CD14-positive monocyte (primary cell): ENCODE data around the gene LNPEP. TPM values are rescaled to one million over a fixed set of nuclear protein-coding genes. Genes with fewer than 3 reads are reported as not detected.
A peak's percentile ranks its signal among the peaks of the same experiment; 100 is the strongest.

ENCODE experiments used
- DNase-seq, 3 donors: peaks; one replicate each; pipeline ENCODE4 v3.0.0-alpha.2; 2011 to 2022
- H2AFZ ChIP-seq: 2 replicates; pipeline ENCODE4 v1.6.0; 2012; ENCODE audit warnings: mild to moderate bottlenecking, low read depth, low read length, inconsistent platforms; ENCODE audit not compliant: insufficient read depth, poor library complexity, severe bottlenecking
- H3K27ac ChIP-seq, 2 donors: 1 replicate in 1 of 2; 2 replicates in 1 of 2; pipeline ENCODE4 v1.5.1; 2012 to 2013; ENCODE audit warnings: low read length in 2 of 2, control low read depth in 1 of 2, inconsistent platforms in 1 of 2, low read depth in 1 of 2, mild to moderate bottlenecking in 1 of 2
- H3K27me3 ChIP-seq, 2 donors: one replicate each; pipeline versions ENCODE4 v1.6.0 to v1.6.1; 2011 to 2013; ENCODE audit warnings: low read length in 2 of 2; ENCODE audit not compliant: control insufficient read depth in 2 of 2, insufficient read depth in 2 of 2
- H3K36me3 ChIP-seq, 2 donors: replicated peaks in 1 of 2; 1 replicate in 1 of 2; 2 replicates in 1 of 2; pipeline versions ENCODE4 v1.5.1 to v1.6.1; 2012 to 2013; ENCODE audit warnings: low read length in 2 of 2, control low read depth in 1 of 2, inconsistent platforms in 1 of 2, mild to moderate bottlenecking in 1 of 2; ENCODE audit not compliant: insufficient read depth in 2 of 2, control insufficient read depth in 1 of 2
- H3K4me1 ChIP-seq, 2 donors: 1 replicate in 1 of 2; 2 replicates in 1 of 2; pipeline versions ENCODE4 v1.5.1 to v1.6.1; 2012 to 2013; ENCODE audit warnings: low read length in 2 of 2, control low read depth in 1 of 2, inconsistent platforms in 1 of 2, mild to moderate bottlenecking in 1 of 2, moderate library complexity in 1 of 2; ENCODE audit not compliant: insufficient read depth in 2 of 2, control insufficient read depth in 1 of 2
- H3K4me2 ChIP-seq: replicated peaks from 2 replicates; pipeline ENCODE3; 2012; ENCODE audit warnings: low read length, moderate library complexity, mild to moderate bottlenecking; ENCODE audit not compliant: poor library complexity, severe bottlenecking; ENCODE audit errors: extremely low read depth
- H3K4me3 ChIP-seq, 3 experiments: fragments of 200-600 bp in 1 of 3; sonication (generic) in 1 of 3; replicated peaks in 1 of 3; 1 replicate in 2 of 3; 2 replicates in 1 of 3; pipeline ENCODE4 v1.5.1; 2011 to 2013; ENCODE audit warnings: low read length in 3 of 3, mild to moderate bottlenecking in 3 of 3, control low read depth in 2 of 3, low read depth in 2 of 3, inconsistent platforms in 1 of 3, moderate library complexity in 1 of 3
- H3K79me2 ChIP-seq: 2 replicates; pipeline ENCODE4 v1.6.0; 2012; ENCODE audit warnings: mild to moderate bottlenecking, control low read depth, inconsistent platforms, low read length, moderate library complexity; ENCODE audit not compliant: insufficient read depth
- H3K9ac ChIP-seq: 2 replicates; pipeline ENCODE4 v1.6.0; 2017; ENCODE audit warnings: low read length, mild to moderate bottlenecking; ENCODE audit not compliant: insufficient read depth, poor library complexity, severe bottlenecking
- H3K9me3 ChIP-seq, 2 donors: replicated peaks in 1 of 2; 1 replicate in 1 of 2; 2 replicates in 1 of 2; pipeline versions ENCODE4 v1.5.1 to v1.6.1; 2012 to 2013; ENCODE audit warnings: low read length in 2 of 2, control low read depth in 1 of 2; ENCODE audit not compliant: control insufficient read depth in 1 of 2, insufficient read depth in 1 of 2
- H4K20me1 ChIP-seq: 2 replicates; pipeline ENCODE4 v1.6.0; 2012; ENCODE audit warnings: mild to moderate bottlenecking, low read length, control low read depth, moderate library complexity; ENCODE audit not compliant: insufficient read depth
- H3K27ac Mint-ChIP-seq, 7 donors: one replicate each; pipeline ENCODE4 v1.8.0; 2020; ENCODE audit warnings: mild to moderate bottlenecking in 7 of 7, mixed read lengths in 7 of 7, moderate library complexity in 6 of 7, inconsistent platforms in 2 of 7
- H3K27me3 Mint-ChIP-seq, 3 donors: one replicate each; pipeline ENCODE4 v1.8.0; 2021 to 2022; ENCODE audit warnings: low read depth in 3 of 3, mild to moderate bottlenecking in 3 of 3, mixed read lengths in 3 of 3, moderate library complexity in 3 of 3, inconsistent platforms in 1 of 3
- H3K36me3 Mint-ChIP-seq, 2 donors: one replicate each; pipeline ENCODE4 v1.8.0; 2020; ENCODE audit warnings: mixed read lengths in 2 of 2, inconsistent platforms in 1 of 2, mild to moderate bottlenecking in 1 of 2
- H3K4me1 Mint-ChIP-seq: one replicate; pipeline ENCODE4 v1.8.0; 2020; ENCODE audit warnings: mild to moderate bottlenecking, mixed read lengths
- H3K4me3 Mint-ChIP-seq, 2 donors: one replicate each; pipeline ENCODE4 v1.8.0; 2020; ENCODE audit warnings: mild to moderate bottlenecking in 2 of 2, mixed read lengths in 2 of 2, moderate library complexity in 1 of 2
- H3K9me3 Mint-ChIP-seq, 7 donors: one replicate each; pipeline ENCODE4 v1.8.0; 2020 to 2022; ENCODE audit warnings: mixed read lengths in 7 of 7, mild to moderate bottlenecking in 6 of 7, moderate library complexity in 6 of 7, inconsistent platforms in 2 of 7
- CTCF ChIP-seq: fragments of 200-600 bp; IDR thresholded peaks from one replicate; pipeline ENCODE4 v1.8.0; 2022; ENCODE audit warnings: antibody characterized with exemption, mild to moderate bottlenecking
- whole genome bisulfite sequencing: methylation state at CpG from one replicate; pipeline ENCODE4 v1.1.5; 2013; ENCODE audit warnings: missing lambda C conversion rate; ENCODE audit not compliant: insufficient coverage; 5-methylcytosine and 5-hydroxymethylcytosine counted together
- intact Hi-C, 2 donors: fragments of 100-400 bp; cut with micrococcal nuclease; formaldehyde crosslinking; loops; one replicate each; pipeline versions ENCODE4 v1.15.0 to v1.15.1; 2023
- polyA plus RNA-seq, 3 donors: library from polyadenylated mRNA; depleted of rRNA in 1 of 3; unstranded in 2 of 3; stranded (reverse) in 1 of 3; fragments of 300-500 nt in 2 of 3; fragments of >200 nt in 1 of 3; fragmentation: Illumina TruSeq in 2 of 3; gene quantifications; 1 replicate in 2 of 3; 2 replicates in 1 of 3; pipeline ENCODE4 v1.2.3, GENCODE V29; 2012 to 2021

The LNPEP gene
- polyA plus RNA-seq, 3 donors = 9.2 to 22.5 (median 14.5) TPM

GRCh38 chr5:96968074-96968473, 32.2 kb downstream of the LNPEP start:
- H3K79me2 ChIP-seq = peaks cover 98% of the 10 kb centered on the region

GRCh38 chr5:96968614-96969013, 32.7 kb downstream of the LNPEP start:
- 81% methylated on average over 2 of the region's 2 CpGs for WGBS
- peaks cover 3% of the 10 kb centered on the region in 2 donors for H3K4me1 ChIP-seq
- no peaks in the 10 kb centered on the region for H3K9me3 Mint-ChIP-seq
- peaks cover 98% of the 10 kb centered on the region for H3K79me2 ChIP-seq
- no peak overlapping the region for H2AFZ ChIP-seq
- H3K27me3 Mint-ChIP-seq = no peaks in the 10 kb centered on the region
- H3K36me3 Mint-ChIP-seq = peaks cover 6 to 24% of the 10 kb centered on the region in 2 donors
- peaks cover 0 to 10% of the 10 kb centered on the region in 2 donors for H3K36me3 ChIP-seq
- no peak overlapping the region for H3K4me2 ChIP-seq
- no peak overlapping the region for H3K9ac ChIP-seq
- H3K4me3 ChIP-seq = no peak overlapping the region
- TF ChIP-seq CTCF = no peak
- H3K27me3 ChIP-seq = no peaks in the 10 kb centered on the region
- H3K4me3 Mint-ChIP-seq = no peak overlapping the region
- peaks cover 86% of the 10 kb centered on the region for H4K20me1 ChIP-seq
- no peak for DNase-seq
- H3K4me1 Mint-ChIP-seq = peaks cover 53% of the 10 kb centered on the region
- H3K27ac Mint-ChIP-seq = peak overlapping the region in 2 of 7 donors; percentile 24 to 73
- intact Hi-C loops = no loop called here
- peak overlapping the region in 1 of 2 donors; percentile 23 for H3K27ac ChIP-seq
- no peaks in the 10 kb centered on the region for H3K9me3 ChIP-seq

More at GRCh38 chr5:96968074-96968473, 32.2 kb downstream of the LNPEP start:
- peak overlapping the region in 1 of 7 donors; percentile 73 for H3K27ac Mint-ChIP-seq
- Histone ChIP-seq H4K20me1 (peaks cover 85% of the 10 kb centered on the region), H3K27ac (no peak overlapping the region), H3K4me1 (peaks cover 8 to 9% of the 10 kb centered on the region in 2 donors), H3K9ac (no peak overlapping the region), H3K4me2 (no peak overlapping the region), H2AFZ (no peak overlapping the region), H3K27me3 (no peaks in the 10 kb centered on the region), H3K9me3 (no peaks in the 10 kb centered on the region), H3K4me3 (no peak overlapping the region), H3K36me3 (peaks cover 0 to 10% of the 10 kb centered on the region in 2 donors)
- H3K9me3 Mint-ChIP-seq = no peaks in the 10 kb centered on the region
- DNase-seq = no peak
- H3K27me3 Mint-ChIP-seq = no peaks in the 10 kb centered on the region
- peaks cover 57% of the 10 kb centered on the region for H3K4me1 Mint-ChIP-seq
- intact Hi-C loops = no loop called here
- H3K4me3 Mint-ChIP-seq = no peak overlapping the region
- H3K36me3 Mint-ChIP-seq = peaks cover 6 to 24% of the 10 kb centered on the region in 2 donors
- TF ChIP-seq CTCF = no peak
- WGBS = no CpG with 5 or more reads among the region's 1 CpG
